Pancreas (tissue), 10 donors: ENCODE data around the gene TMCC1. TPM values are rescaled to one million over a fixed set of nuclear protein-coding genes. Genes with fewer than 3 reads are reported as not detected.
"Not testable (repeated sequence)": the region's sequence is repeated elsewhere in the genome, so short reads cannot be mapped to it uniquely, and the experiment has no call there.

ENCODE experiments used
- ATAC-seq, 4 donors: fragments of 200-7000 bp; cut with Tn5 transposase; one replicate each; pipeline versions ENCODE4 v1.8.0 to v1.9.1; 2020; ENCODE audit warnings: mild to moderate bottlenecking in 4 of 4, moderate library complexity in 4 of 4
- DNase-seq, 6 donors: peaks; one replicate each; pipeline ENCODE4 v3.0.0-alpha.2; 2020
- FAIRE-seq: peaks from 2 replicates; lab custom pipeline; 2012; peaks lifted over from hg19 to GRCh38; lab: Jason Lieb, UNC
- H3K27ac ChIP-seq, 4 donors: fragments of 200-600 bp; sonication (generic); 1 replicate in 3 of 4; 2 replicates in 1 of 4; pipeline versions ENCODE4 v1.5.0 to v1.8.0; 2020
- H3K27me3 ChIP-seq, 4 donors: fragments of 200-600 bp; one replicate each; pipeline ENCODE4 v1.8.0; 2021
- H3K36me3 ChIP-seq, 3 donors: fragments of 200-600 bp; sonication (generic) in 1 of 3; one replicate each; pipeline versions ENCODE4 v1.5.0 to v1.8.0; 2020 to 2021
- H3K4me1 ChIP-seq, 3 donors: fragments of 200-600 bp; one replicate each; pipeline ENCODE4 v1.8.0; 2021
- H3K4me3 ChIP-seq, 4 donors: fragments of 200-600 bp; sonication (generic) in 2 of 4; one replicate each; pipeline versions ENCODE4 v1.5.0 to v1.8.0; 2020 to 2021
- H3K9me3 ChIP-seq, 4 donors: fragments of 200-600 bp; one replicate each; pipeline ENCODE4 v1.8.0; 2021
- WGBS, 2 donors: extraction: QIAGEN DNeasy Blood & Tissue Kit; methylation state at CpG; one replicate each; pipeline ENCODE4 v1.1.7; 2013; 5-methylcytosine and 5-hydroxymethylcytosine counted together
- intact Hi-C, 3 donors: fragments of 100-400 bp; cut with DNase I; formaldehyde crosslinking; loops; one replicate each; pipeline versions ENCODE4 v1.11.1 to v1.14.2; 2022
- polyA plus RNA-seq, 2 donors: library from polyadenylated mRNA; stranded (reverse); fragments of 200-250 nt; gene quantifications; one replicate each; pipeline ENCODE4 v1.2.3, GENCODE V29; 2013
- total RNA-seq, 6 donors: library from RNA; stranded (reverse); fragmentation: NEBNext Ultra II Directional in 4 of 6; extraction: Animal tissue kit (Norgen Biotek cat#: 25700) in 4 of 6; gene quantifications; one replicate each; pipeline versions ENCODE4 v1.2.1 to v1.2.4, GENCODE V29; 2021 to 2023
- TF ChIP-seq, protein P1 (sequence below), 4 donors: fragments of 200-600 bp; sonication (generic) in 3 of 4; IDR thresholded peaks; one replicate each; pipeline versions ENCODE4 v1.5.0 to v1.8.0; 2021; ENCODE audit warnings: antibody characterized with exemption in 4 of 4
- donor health status: healthy with polysubstance abuse.
- donor health status: DM: no; HTN: no; CAD: no; lungs with moderate emphysema.
- donor health status: DM: no; HTN: no; CAD: no.
- donor health status: control.
- donor health status: control.
- donor health status: Bipolar disorder and iron deficiency.
- donor health status: DM: yes; HTN: yes; CAD: no.
- donor health status: DM: no; HTN: no; CAD: no.
- donor health status: DM: no; HTN: no; CAD: no.
- donor health status: DM: yes; HTN: yes; CAD: no.

TMCC1 gene
- total and polyA plus RNA-seq, 8 donors, result 5.6 to 27.5 (median 16.9) TPM

DNA sequence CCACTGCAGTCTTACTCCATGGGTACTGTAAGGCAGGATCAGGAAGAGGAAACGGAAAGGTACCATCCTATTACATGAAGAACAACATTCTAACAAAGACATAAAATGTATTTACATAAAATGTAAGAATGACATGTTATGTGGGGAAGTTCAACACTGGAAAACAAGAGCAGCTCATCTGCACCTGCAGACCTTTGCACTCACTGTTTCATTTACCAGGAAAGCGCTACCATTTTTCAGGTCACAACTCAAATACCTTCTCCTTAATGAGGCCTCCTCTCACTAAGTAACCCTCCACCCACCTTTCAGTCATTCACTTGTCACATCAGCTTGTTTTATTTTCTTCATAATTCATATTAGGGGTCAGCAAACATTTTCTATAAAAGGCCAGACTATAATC lies 2.6 kb downstream of the TMCC1 start:
- DNase-seq, result no peak
- ATAC-seq, result no peak
- Histone ChIP-seq H3K36me3 (no peaks in the 10 kb centered on the region), H3K4me3 (no peak overlapping the region), H3K27me3 (no peaks in the 10 kb centered on the region), H3K4me1 (peaks cover 22 to 38% (median 38%) of the 10 kb centered on the region in 3 donors), H3K9me3 (no peaks in the 10 kb centered on the region), H3K27ac (peak overlapping the region in 2 of 4 donors; percentile 33 to 56)
- no peak for FAIRE-seq
- 78 to 88% methylated on average over 2 of the region's 2 CpGs for WGBS, 2 donors
- TF ChIP-seq, protein P1, sequence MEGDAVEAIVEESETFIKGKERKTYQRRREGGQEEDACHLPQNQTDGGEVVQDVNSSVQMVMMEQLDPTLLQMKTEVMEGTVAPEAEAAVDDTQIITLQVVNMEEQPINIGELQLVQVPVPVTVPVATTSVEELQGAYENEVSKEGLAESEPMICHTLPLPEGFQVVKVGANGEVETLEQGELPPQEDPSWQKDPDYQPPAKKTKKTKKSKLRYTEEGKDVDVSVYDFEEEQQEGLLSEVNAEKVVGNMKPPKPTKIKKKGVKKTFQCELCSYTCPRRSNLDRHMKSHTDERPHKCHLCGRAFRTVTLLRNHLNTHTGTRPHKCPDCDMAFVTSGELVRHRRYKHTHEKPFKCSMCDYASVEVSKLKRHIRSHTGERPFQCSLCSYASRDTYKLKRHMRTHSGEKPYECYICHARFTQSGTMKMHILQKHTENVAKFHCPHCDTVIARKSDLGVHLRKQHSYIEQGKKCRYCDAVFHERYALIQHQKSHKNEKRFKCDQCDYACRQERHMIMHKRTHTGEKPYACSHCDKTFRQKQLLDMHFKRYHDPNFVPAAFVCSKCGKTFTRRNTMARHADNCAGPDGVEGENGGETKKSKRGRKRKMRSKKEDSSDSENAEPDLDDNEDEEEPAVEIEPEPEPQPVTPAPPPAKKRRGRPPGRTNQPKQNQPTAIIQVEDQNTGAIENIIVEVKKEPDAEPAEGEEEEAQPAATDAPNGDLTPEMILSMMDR (IDR thresholded peaks at IDR 0.05), result no peak
- intact Hi-C loops, result no loop called here

DNA sequence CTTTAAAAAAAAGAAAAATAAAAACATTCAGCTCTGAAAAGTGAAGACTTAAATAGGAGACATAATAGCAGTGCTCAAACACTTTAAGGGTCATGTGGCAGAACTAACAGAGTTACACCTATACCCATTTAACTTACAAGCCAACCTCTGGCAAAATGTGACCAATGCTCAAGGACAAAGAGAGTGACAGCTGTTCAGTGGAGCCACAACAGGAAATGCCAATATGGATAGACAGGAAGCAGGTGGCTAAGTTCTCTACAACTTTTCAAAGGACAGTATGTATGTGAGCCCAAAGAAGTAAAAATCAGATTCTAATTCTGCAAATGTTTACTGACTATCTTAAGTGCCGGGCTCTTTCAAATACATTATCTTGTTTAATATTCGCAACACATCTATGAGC lies 3.4 kb downstream of the TMCC1 start:
- no peaks in the 10 kb centered on the region for H3K9me3 ChIP-seq
- WGBS, 2 donors, result 16 to 44% methylated on average over 2 of the region's 2 CpGs
- peaks cover 22 to 38% (median 38%) of the 10 kb centered on the region in 3 donors for H3K4me1 ChIP-seq
- peak overlapping the region in 3 of 4 donors; percentile 3 to 56 (median 33) for H3K27ac ChIP-seq
- peak in 2 of 6 donors; percentile 21 to 38 for DNase-seq
- ATAC-seq, result peak in 3 of 4 donors; percentile 1 to 8 (median 6)
- no peak for FAIRE-seq
- no peaks in the 10 kb centered on the region for H3K36me3 ChIP-seq
- intact Hi-C loops, result no loop called here
- TF ChIP-seq, protein P1 (IDR thresholded peaks at IDR 0.05), result no peak
- H3K4me3 ChIP-seq, result no peak overlapping the region
- H3K27me3 ChIP-seq, result no peaks in the 10 kb centered on the region

DNA sequence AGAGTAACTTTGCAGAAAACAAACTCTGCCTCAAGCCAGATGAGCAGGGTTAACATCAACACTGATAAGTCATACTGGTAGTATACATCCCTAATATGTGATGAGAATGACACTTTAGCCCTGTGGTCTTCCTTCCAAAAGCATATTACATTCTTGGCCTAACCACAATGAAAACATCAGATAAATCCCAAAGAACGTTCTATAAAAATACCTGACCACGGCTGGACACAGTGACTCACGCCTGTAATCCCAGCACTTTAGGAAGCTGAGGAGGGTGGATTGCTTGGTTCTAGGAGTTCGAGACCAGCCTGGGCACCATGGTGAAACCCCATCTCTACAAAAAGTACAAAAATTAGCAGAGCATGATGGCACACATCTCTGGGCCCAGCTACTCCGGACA lies 4.7 kb downstream of the TMCC1 start:
- no peaks in the 10 kb centered on the region for H3K27me3 ChIP-seq
- no peaks in the 10 kb centered on the region for H3K9me3 ChIP-seq
- WGBS, 2 donors, result 62 to 71% methylated on average over 5 of the region's 5 CpGs
- H3K4me3 ChIP-seq, result no peak overlapping the region
- H3K36me3 ChIP-seq, result no peaks in the 10 kb centered on the region
- DNase-seq (no peak), ATAC-seq (no peak), FAIRE-seq (no peak)
- H3K4me1 ChIP-seq, result peaks cover 18 to 35% (median 33%) of the 10 kb centered on the region in 3 donors
- H3K27ac ChIP-seq, result no peak overlapping the region
- TF ChIP-seq, protein P1 (IDR thresholded peaks at IDR 0.05), result no peak
- intact Hi-C loops, result no loop called here

DNA sequence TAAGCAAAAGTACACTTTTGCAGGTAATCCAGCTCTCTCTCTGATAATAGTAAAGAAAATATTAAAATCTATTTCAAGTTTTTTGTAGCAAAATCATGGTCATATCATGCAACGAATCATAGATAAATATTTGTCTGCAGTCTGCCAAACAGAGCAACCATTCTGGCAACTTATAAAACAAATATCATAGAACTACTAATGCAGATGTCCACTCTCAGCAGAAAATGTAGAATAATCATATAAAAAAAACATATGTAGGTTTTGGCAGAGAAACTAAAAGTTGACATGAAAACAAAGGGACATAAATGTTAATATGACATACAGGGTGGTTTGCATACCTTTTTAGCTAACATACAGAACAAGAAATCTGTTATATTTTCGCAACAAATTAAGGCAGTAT lies 12.2 kb downstream of the TMCC1 start:
- DNase-seq (no peak), FAIRE-seq (no peak), ATAC-seq (no peak)
- Histone ChIP-seq H3K27me3 (no peaks in the 10 kb centered on the region), H3K36me3 (peaks cover 0 to 8% (median 0%) of the 10 kb centered on the region in 3 donors), H3K4me3 (no peak overlapping the region), H3K9me3 (no peaks in the 10 kb centered on the region), H3K27ac (no peak overlapping the region), H3K4me1 (peaks cover 0 to 6% (median 0%) of the 10 kb centered on the region in 3 donors)
- WGBS, 2 donors, result 54 to 59% methylated on average over 2 of the region's 2 CpGs
- intact Hi-C loops, result no loop called here
- TF ChIP-seq, protein P1 (IDR thresholded peaks at IDR 0.05), result no peak

DNA sequence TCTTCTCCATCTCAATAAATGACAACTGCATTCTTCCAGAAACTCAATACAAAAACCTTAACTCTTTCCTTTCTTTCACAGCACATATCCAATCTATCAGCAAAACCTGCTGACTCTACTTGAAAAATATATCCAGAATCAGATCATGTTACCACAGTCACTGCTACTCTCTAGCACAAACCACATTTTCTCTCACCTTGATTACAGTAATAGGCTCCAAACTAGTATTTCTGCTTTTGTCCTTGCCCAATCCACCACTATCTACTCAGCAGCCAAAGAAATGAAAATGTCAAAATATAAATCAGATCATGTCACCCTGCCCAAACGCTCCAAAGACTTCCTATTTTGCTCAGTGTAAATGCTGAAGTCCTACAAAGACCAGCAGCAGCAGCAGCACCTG lies 15.2 kb downstream of the TMCC1 start:
- intact Hi-C loops, result no loop called here

DNA sequence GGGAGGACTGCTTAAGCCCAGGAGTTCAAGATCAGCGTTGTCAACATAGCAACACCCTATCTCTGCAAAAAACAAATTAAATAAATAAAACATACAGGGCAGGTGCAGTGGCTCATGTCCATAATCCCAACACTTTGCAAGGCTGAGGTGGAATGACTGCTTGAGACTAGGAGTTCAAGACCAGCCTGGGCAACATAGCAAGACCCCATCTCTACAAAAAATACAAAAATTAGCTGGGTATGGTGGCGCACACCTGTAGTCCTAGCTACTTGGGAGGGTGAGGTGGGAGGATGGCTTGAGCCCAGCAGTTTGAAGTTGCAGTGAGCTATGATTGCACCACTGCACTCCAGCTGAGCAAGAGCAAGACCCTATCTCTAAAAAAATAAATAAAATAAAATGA lies 19.0 kb downstream of the TMCC1 start:
- DNase-seq, H3K27ac ChIP-seq, intact Hi-C loops, FAIRE-seq, H3K36me3 ChIP-seq, H3K9me3 ChIP-seq, H3K4me3 ChIP-seq, ATAC-seq, H3K27me3 ChIP-seq, H3K4me1 ChIP-seq: not testable (repeated sequence)
- 89 to 93% methylated on average over 2 of the region's 2 CpGs for WGBS, 2 donors

More for the DNA sequence above, 15.2 kb downstream of the TMCC1 start:
- no peak overlapping the region for H3K27ac ChIP-seq
- peaks cover 0 to 6% (median 0%) of the 10 kb centered on the region in 3 donors for H3K4me1 ChIP-seq
- ATAC-seq, result peak in 1 of 4 donors; percentile 26
- H3K36me3 ChIP-seq, result peaks cover 0 to 16% (median 0%) of the 10 kb centered on the region in 3 donors
- no peak for DNase-seq
- TF ChIP-seq, protein P1 (IDR thresholded peaks at IDR 0.05), result no peak
- 10 to 14% methylated on average over 1 of the region's 1 CpG for WGBS, 2 donors
- no peaks in the 10 kb centered on the region for H3K9me3 ChIP-seq
- no peak for FAIRE-seq
- H3K4me3 ChIP-seq, result no peak overlapping the region
- H3K27me3 ChIP-seq, result no peaks in the 10 kb centered on the region
